GM12878 (cell line): ENCODE results near the gene TP53I11. TPM values are rescaled to one million over a fixed set of nuclear protein-coding genes. Genes with fewer than 3 reads are reported as not detected.

ENCODE experiments used
- ATAC-seq: fragments of 200-7000 bp; cut with Tn5 transposase; 3 replicates; pipeline ENCODE4 v1.9.1; 2020; ENCODE audit warnings: mild to moderate bottlenecking, moderate library complexity
- BruUV-seq: library from RNA; stranded (reverse); fragments of 400-500 nt; replicated peaks from 2 replicates; lab custom pipeline; 2021; lab: Mats Ljungman, UMichigan
- CTCF ChIA-PET: fragments of 300-600 bp; sonication (Branson Sonifier 250); formaldehyde crosslinking; extraction: SDS; loops from one replicate; lab custom pipeline; 2021; ENCODE audit warnings: inconsistent platforms; lab: Yijun Ruan, JAX
- POLR2A ChIA-PET: fragments of 350-600 bp; formaldehyde crosslinking; extraction: SDS; loops from one replicate; lab custom pipeline; 2021; ENCODE audit warnings: inconsistent platforms; lab: Charles Lee
- RAD21 ChIA-PET: fragments of 300-600 bp; sonication (Branson Sonifier 250); formaldehyde crosslinking; loops from one replicate; lab custom pipeline; 2023; ENCODE audit warnings: antibody characterized with exemption; ENCODE audit not compliant: unreplicated experiment; lab: Charles Lee
- SMC1A ChIA-PET: fragments of 300-600 bp; sonication (Branson Sonifier 250); formaldehyde crosslinking; loops from one replicate; lab custom pipeline; 2023; ENCODE audit not compliant: unreplicated experiment, uncharacterized antibody; lab: Charles Lee
- DNase-seq: peaks from one replicate; pipeline ENCODE4 v3.0.0-alpha.2; 2011; ENCODE audit warnings: low read depth, low spot score
- FAIRE-seq: peaks from 3 replicates; lab custom pipeline; 2011; peaks lifted over from hg19 to GRCh38; lab: Jason Lieb, UNC
- H2AFZ ChIP-seq: 2 replicates; pipeline ENCODE4 v1.6.0; 2011; ENCODE audit warnings: low read depth, low read length, control low read depth; ENCODE audit not compliant: control insufficient read depth
- H3K27ac ChIP-seq: 2 replicates; pipeline ENCODE4 v1.5.1; 2011; ENCODE audit warnings: control low read depth; ENCODE audit not compliant: control insufficient read depth, insufficient read depth
- H3K27me3 ChIP-seq, 2 experiments: replicated peaks in 1 of 2; 2 replicates each; pipeline versions ENCODE4 v1.6.0 to v1.6.1; 2011; ENCODE audit warnings: low read length in 1 of 2; ENCODE audit not compliant: control insufficient read depth in 2 of 2, insufficient read depth in 2 of 2
- H3K36me3 ChIP-seq, 2 experiments: 2 replicates each; pipeline ENCODE4 v1.5.1; 2011; ENCODE audit warnings: low read length in 1 of 2; ENCODE audit not compliant: control insufficient read depth in 2 of 2, insufficient read depth in 2 of 2
- H3K4me1 ChIP-seq: 2 replicates; pipeline ENCODE4 v1.6.1; 2011; ENCODE audit warnings: mild to moderate bottlenecking, low read length, moderate library complexity, mixed read lengths; ENCODE audit not compliant: control insufficient read depth, insufficient read depth
- H3K4me2 ChIP-seq: 2 replicates; pipeline ENCODE4 v1.6.0; 2011; ENCODE audit warnings: control low read depth; ENCODE audit not compliant: control insufficient read depth, insufficient read depth
- H3K4me3 ChIP-seq: fragments of 200-600 bp; sonication (generic); 2 replicates; pipeline ENCODE4 v1.5.1; 2016
- H3K79me2 ChIP-seq: 2 replicates; pipeline ENCODE4 v1.6.0; 2011; ENCODE audit warnings: low read length; ENCODE audit not compliant: control insufficient read depth, insufficient read depth
- H3K9ac ChIP-seq: 2 replicates; pipeline ENCODE4 v1.8.0; 2011; ENCODE audit warnings: low read length, control low read depth, mixed read lengths; ENCODE audit not compliant: control insufficient read depth, insufficient read depth
- H3K9me3 ChIP-seq: replicated peaks from 3 replicates; pipeline ENCODE4 v1.5.1; 2011; ENCODE audit warnings: mild to moderate bottlenecking, low read length; ENCODE audit not compliant: control insufficient read depth, insufficient read depth
- H4K20me1 ChIP-seq: 2 replicates; pipeline ENCODE4 v1.6.0; 2011; ENCODE audit not compliant: control insufficient read depth, insufficient read depth
- ASH2L ChIP-seq: fragments of 300-600, 200-600 bp; sonication (generic); IDR thresholded peaks from 2 replicates; pipeline ENCODE4 v1.6.1; 2017; ENCODE audit warnings: low read depth, mild to moderate bottlenecking, borderline replicate concordance
- BACH1 ChIP-seq: fragments of 450-650 bp; IDR thresholded peaks from 2 replicates; pipeline ENCODE4 v1.6.1; 2017; ENCODE audit warnings: mild to moderate bottlenecking, borderline replicate concordance
- BCL11A ChIP-seq: IDR thresholded peaks from 2 replicates; pipeline ENCODE4 v1.6.1; 2011; ENCODE audit warnings: low read depth, low read length
- BRCA1 ChIP-seq: IDR thresholded peaks from 2 replicates; pipeline ENCODE4 v1.6.1; 2011; ENCODE audit warnings: low read depth, low read length, improper control_type of control experiment
- CBX5 ChIP-seq: sonication (generic); IDR thresholded peaks from 2 replicates; pipeline ENCODE4 v1.6.1; 2016; ENCODE audit warnings: low read depth, moderate library complexity, mild to moderate bottlenecking, inconsistent platforms
- CHD1 ChIP-seq: IDR thresholded peaks from 2 replicates; pipeline ENCODE4 v1.6.1; 2012; ENCODE audit warnings: low read depth, low read length, improper control_type of control experiment
- GATAD2B ChIP-seq: fragments of 450-650 bp; conservative IDR thresholded peaks from 2 replicates; pipeline ENCODE4 v1.6.1; 2017; ENCODE audit warnings: low read depth, mild to moderate bottlenecking, moderate library complexity
- IKZF1 ChIP-seq: fragments of 450-650 bp; conservative IDR thresholded peaks from 2 replicates; pipeline ENCODE4 v1.6.1; 2017; ENCODE audit warnings: antibody characterized with exemption, mild to moderate bottlenecking
- LARP7 ChIP-seq: fragments of 450-650 bp; IDR thresholded peaks from 2 replicates; pipeline ENCODE4 v1.6.1; 2017; ENCODE audit warnings: mild to moderate bottlenecking
- NR2C2 ChIP-seq: IDR thresholded peaks from 2 replicates; pipeline ENCODE4 v1.6.1; 2011; ENCODE audit warnings: borderline replicate concordance, low read depth; ENCODE audit not compliant: control insufficient read depth, insufficient read length
- PAX5 ChIP-seq: IDR thresholded peaks from 2 replicates; pipeline ENCODE4 v1.6.1; 2011; ENCODE audit warnings: low read depth, low read length, borderline replicate concordance
- RB1 ChIP-seq: fragments of 450-650 bp; formaldehyde crosslinking; IDR thresholded peaks from 2 replicates; pipeline ENCODE4 v1.6.1; 2017; ENCODE audit warnings: mild to moderate bottlenecking, borderline replicate concordance
- SIN3A ChIP-seq: IDR thresholded peaks from 2 replicates; pipeline ENCODE4 v1.6.1; 2012; ENCODE audit warnings: low read depth, low read length, improper control_type of control experiment
- SREBF1 ChIP-seq: IDR thresholded peaks from 2 replicates; pipeline ENCODE4 v1.6.1; 2012; ENCODE audit warnings: mild to moderate bottlenecking, low read length
- TBL1XR1 ChIP-seq: IDR thresholded peaks from 2 replicates; pipeline ENCODE4 v1.6.1; 2012; ENCODE audit warnings: low read depth, low read length, improper control_type of control experiment
- WRNIP1 ChIP-seq: IDR thresholded peaks from 2 replicates; pipeline ENCODE4 v1.6.1; 2011; ENCODE audit warnings: low read depth, low read length, improper control_type of control experiment, borderline replicate concordance
- ZNF207 ChIP-seq: fragments of 450-650 bp; IDR thresholded peaks from 2 replicates; pipeline ENCODE4 v1.6.1; 2014; ENCODE audit warnings: antibody characterized with exemption, mild to moderate bottlenecking, borderline replicate concordance
- WGBS: methylation state at CpG from one replicate; pipeline ENCODE4 v1.1.6; 2016; ENCODE audit warnings: low lambda C conversion rate; ENCODE audit not compliant: insufficient replicate concordance, insufficient coverage; ENCODE audit errors: missing lambda C conversion rate; 5-methylcytosine and 5-hydroxymethylcytosine counted together
- in situ Hi-C: fragments of 300-500 bp; cut with MboI; formaldehyde crosslinking; loops from 9 replicates; pipeline ENCODE4 v1.14.3; 2018; ENCODE audit warnings: mixed read lengths
- intact Hi-C: fragments of 100-400 bp; cut with micrococcal nuclease; formaldehyde crosslinking; loops from one replicate; pipeline ENCODE4 v1.14.2; 2022; ENCODE audit not compliant: unreplicated experiment
- polyA plus RNA-seq, 11 experiments: library from polyadenylated mRNA; depleted of rRNA in 4 of 11; unstranded in 6 of 11; stranded (reverse) in 5 of 11; fragments of >200 nt; fragmentation: Nextera tagmentation in 4 of 11; fragmentation: Illumina TruSeq in 1 of 11; extraction: Ambion mirVana in 4 of 11; extraction: Trizol in 1 of 11; gene quantifications; 1 replicate in 1 of 11; 2 replicates in 10 of 11; pipeline versions ENCODE4 v1.2.1 to v1.2.3, GENCODE V29; 2011 to 2016; ENCODE audit warnings: inconsistent platforms in 2 of 11, missing spikeins in 2 of 11, low read depth in 1 of 11
- total RNA-seq, 4 experiments: library from RNA; depleted of rRNA in 3 of 4; stranded (reverse); fragments of >200 nt in 3 of 4; fragmentation: Illumina TruSeq in 1 of 4; extraction: Trizol in 1 of 4; gene quantifications; 2 replicates each; pipeline versions ENCODE4 v1.2.1 to v1.2.3, GENCODE V29; 2013 to 2021
- TF ChIP-seq, protein P1 (sequence below): fragments of 450-650 bp; IDR thresholded peaks from 2 replicates; pipeline ENCODE4 v1.6.1; 2017; ENCODE audit warnings: mild to moderate bottlenecking, moderate library complexity
- TF ChIP-seq, protein P2 (sequence below): fragments of 150-350 bp; IDR thresholded peaks from 2 replicates; pipeline ENCODE4 v1.6.1; 2014; ENCODE audit warnings: mild to moderate bottlenecking, low read depth, low read length

The TP53I11 gene
- total and polyA plus RNA-seq, 10 of the 15 experiments (the other 5 are each of a cell fraction or from before 2014, with no cell fraction given), result 0.03 to 0.28 (median 0.17) TPM; not detected in 3

- TF ChIP-seq SIN3A, result no peak
These were observed 23.5 kb downstream of the TP53I11 start (continued) for GRCh38 chr11:44927174-44927661.

DNA sequence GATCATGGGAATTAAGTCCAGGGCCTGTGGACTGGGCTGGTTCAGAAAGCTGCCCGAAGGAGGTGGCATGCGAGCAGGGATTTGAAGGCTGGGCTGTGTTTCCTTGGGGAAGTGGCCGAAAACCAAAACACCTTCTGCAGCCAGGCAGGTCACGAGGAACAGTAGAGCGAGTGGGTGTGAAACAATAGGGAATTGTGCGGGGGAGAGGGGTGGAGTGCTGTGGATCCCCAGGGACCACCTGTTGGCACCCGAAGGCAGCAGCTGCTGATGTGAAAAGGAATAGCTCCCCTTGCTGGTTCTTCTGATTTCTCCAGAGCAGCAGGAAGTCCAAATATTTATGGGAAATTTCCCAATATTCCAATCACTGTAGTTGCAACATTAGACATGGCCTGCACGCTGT is 24.6 kb downstream of the TP53I11 start:
- CTCF ChIA-PET, result interaction anchor here (0.7 to 16.8 kb wide), 6 partner anchors 15 to 558 kb away, joined by 3 to 571 read pairs (median 3); no protein-coding TSS in a partner anchor
- in situ Hi-C loops, result loop anchor here (25.0 kb wide), 1 partner anchor 411 kb away; no protein-coding TSS in a partner anchor
- RAD21 ChIA-PET, result interaction anchor here (4.4 kb wide), 1 partner anchor 177 kb away, joined by 21 read pairs; no protein-coding TSS in a partner anchor
- no TSS peak for BruUV-seq
- ATAC-seq (no peak), DNase-seq (no peak), FAIRE-seq (no peak)
- SMC1A ChIA-PET, result interaction anchor here (1.4 to 3.4 kb wide), 2 partner anchors 10 to 178 kb away, joined by 4 to 31 read pairs; no protein-coding TSS in a partner anchor
- Histone ChIP-seq H3K9ac (no peak overlapping the region), H3K79me2 (no peaks in the 10 kb centered on the region), H3K36me3 (no peaks in the 10 kb centered on the region), H3K27ac (no peak overlapping the region), H3K4me3 (no peak overlapping the region), H3K27me3 (peaks cover 0 to 1% of the 10 kb centered on the region in 2 experiments; a peak in 2 of 4 replicates), H2AFZ (no peak overlapping the region), H4K20me1 (no peaks in the 10 kb centered on the region; the same call in 1 of the 2 replicates), H3K4me1 (no peaks in the 10 kb centered on the region), H3K4me2 (no peak overlapping the region), H3K9me3 (no peaks in the 10 kb centered on the region)
- POLR2A ChIA-PET, result no interaction called here
- WGBS, result 26% methylated on average over 8 of the region's 8 CpGs
- intact Hi-C loops, result loop anchor here (2.0 kb wide), 1 partner anchor 177 kb away; no protein-coding TSS in a partner anchor
- TF ChIP-seq ZNF207 (no peak), BRCA1 (no peak), PAX5 (no peak), CHD1 (no peak), NR2C2 (no peak), CBX5 (no peak), IKZF1 (no peak), RB1 (no peak), SIN3A (no peak), TBL1XR1 (no peak), BCL11A (no peak), LARP7 (no peak), ASH2L (no peak), SREBF1 (no peak), BACH1 (no peak), WRNIP1 (no peak), GATAD2B (no peak)
- TF ChIP-seq, protein P1, sequence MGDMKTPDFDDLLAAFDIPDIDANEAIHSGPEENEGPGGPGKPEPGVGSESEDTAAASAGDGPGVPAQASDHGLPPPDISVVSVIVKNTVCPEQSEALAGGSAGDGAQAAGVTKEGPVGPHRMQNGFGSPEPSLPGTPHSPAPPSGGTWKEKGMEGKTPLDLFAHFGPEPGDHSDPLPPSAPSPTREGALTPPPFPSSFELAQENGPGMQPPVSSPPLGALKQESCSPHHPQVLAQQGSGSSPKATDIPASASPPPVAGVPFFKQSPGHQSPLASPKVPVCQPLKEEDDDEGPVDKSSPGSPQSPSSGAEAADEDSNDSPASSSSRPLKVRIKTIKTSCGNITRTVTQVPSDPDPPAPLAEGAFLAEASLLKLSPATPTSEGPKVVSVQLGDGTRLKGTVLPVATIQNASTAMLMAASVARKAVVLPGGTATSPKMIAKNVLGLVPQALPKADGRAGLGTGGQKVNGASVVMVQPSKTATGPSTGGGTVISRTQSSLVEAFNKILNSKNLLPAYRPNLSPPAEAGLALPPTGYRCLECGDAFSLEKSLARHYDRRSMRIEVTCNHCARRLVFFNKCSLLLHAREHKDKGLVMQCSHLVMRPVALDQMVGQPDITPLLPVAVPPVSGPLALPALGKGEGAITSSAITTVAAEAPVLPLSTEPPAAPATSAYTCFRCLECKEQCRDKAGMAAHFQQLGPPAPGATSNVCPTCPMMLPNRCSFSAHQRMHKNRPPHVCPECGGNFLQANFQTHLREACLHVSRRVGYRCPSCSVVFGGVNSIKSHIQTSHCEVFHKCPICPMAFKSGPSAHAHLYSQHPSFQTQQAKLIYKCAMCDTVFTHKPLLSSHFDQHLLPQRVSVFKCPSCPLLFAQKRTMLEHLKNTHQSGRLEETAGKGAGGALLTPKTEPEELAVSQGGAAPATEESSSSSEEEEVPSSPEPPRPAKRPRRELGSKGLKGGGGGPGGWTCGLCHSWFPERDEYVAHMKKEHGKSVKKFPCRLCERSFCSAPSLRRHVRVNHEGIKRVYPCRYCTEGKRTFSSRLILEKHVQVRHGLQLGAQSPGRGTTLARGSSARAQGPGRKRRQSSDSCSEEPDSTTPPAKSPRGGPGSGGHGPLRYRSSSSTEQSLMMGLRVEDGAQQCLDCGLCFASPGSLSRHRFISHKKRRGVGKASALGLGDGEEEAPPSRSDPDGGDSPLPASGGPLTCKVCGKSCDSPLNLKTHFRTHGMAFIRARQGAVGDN, result no peak
- TF ChIP-seq, protein P2, sequence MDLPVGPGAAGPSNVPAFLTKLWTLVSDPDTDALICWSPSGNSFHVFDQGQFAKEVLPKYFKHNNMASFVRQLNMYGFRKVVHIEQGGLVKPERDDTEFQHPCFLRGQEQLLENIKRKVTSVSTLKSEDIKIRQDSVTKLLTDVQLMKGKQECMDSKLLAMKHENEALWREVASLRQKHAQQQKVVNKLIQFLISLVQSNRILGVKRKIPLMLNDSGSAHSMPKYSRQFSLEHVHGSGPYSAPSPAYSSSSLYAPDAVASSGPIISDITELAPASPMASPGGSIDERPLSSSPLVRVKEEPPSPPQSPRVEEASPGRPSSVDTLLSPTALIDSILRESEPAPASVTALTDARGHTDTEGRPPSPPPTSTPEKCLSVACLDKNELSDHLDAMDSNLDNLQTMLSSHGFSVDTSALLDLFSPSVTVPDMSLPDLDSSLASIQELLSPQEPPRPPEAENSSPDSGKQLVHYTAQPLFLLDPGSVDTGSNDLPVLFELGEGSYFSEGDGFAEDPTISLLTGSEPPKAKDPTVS, result no peak
